ENCODE data around the gene TBC1D19. TPM values are rescaled to one million over a fixed set of nuclear protein-coding genes. Genes with fewer than 3 reads are reported as not detected.

The TBC1D19 gene
- total RNA-seq, 1 experiment from 2014 or later: 19.1 TPM

GRCh38 chr4:26793735-26794134 is 209.9 kb downstream of the TBC1D19 start:
- Mint-ChIP-seq H3K27ac (ENCODE audit: unreplicated experiment) (no peak overlapping the region), H3K4me3 (ENCODE audit: unreplicated experiment) (no peak overlapping the region), H3K9me3 (ENCODE audit: unreplicated experiment) (no peaks in the 10 kb centered on the region), H3K36me3 (ENCODE audit: insufficient read depth, unreplicated experiment) (no peaks in the 10 kb centered on the region), H3K27me3 (ENCODE audit: insufficient read depth, unreplicated experiment) (no peaks in the 10 kb centered on the region), H3K4me1 (ENCODE audit: low read depth, unreplicated experiment) (no peaks in the 10 kb centered on the region)
- intact Hi-C loops (cut with micrococcal nuclease; ENCODE audit: unreplicated experiment): no loop called here
- no peaks in the 10 kb centered on the region for H3K9me3 ChIP-seq
- peak in 1 of 2 experiments; percentile 4 for DNase-seq
- no peaks in the 10 kb centered on the region for H3K36me3 ChIP-seq (ENCODE audit: control insufficient read depth, insufficient read depth, low read length)
- H3K4me3 ChIP-seq (ENCODE audit: low read depth, low read length): no peak overlapping the region
- no peak for TF ChIP-seq CTCF (IDR thresholded peaks at IDR 0.05; ENCODE audit: insufficient read depth in 1 of 2, low read depth in 1 of 2, low read length in 1 of 2, severe bottlenecking in 1 of 2, unreplicated experiment in 1 of 2)
- CTCF ChIA-PET: interaction anchor here (0.6 kb wide), 1 partner anchor 40 kb away, joined by 3 read pairs; no protein-coding TSS in a partner anchor
- POLR2A ChIA-PET: interaction anchor here (0.7 kb wide), 1 partner anchor 10 kb away, joined by 11 read pairs; no protein-coding TSS in a partner anchor
- H3K27me3 ChIP-seq (replicated peaks; ENCODE audit: control insufficient read depth, insufficient read depth, low read length): no peaks in the 10 kb centered on the region
- no peaks in the 10 kb centered on the region for H3K4me1 ChIP-seq
- no TSS peak for BruUV-seq (replicated peaks)

- H3K4me1 Mint-ChIP-seq (ENCODE audit: low read depth, unreplicated experiment): no peaks in the 10 kb centered on the region
- POLR2A ChIA-PET: no interaction called here
Measured at GRCh38 chr4:26796081-26796480, 212.2 kb downstream of the TBC1D19 start.

GRCh38 chr4:26802790-26803189 is 218.9 kb downstream of the TBC1D19 start:
- H3K9me3 Mint-ChIP-seq (ENCODE audit: unreplicated experiment): no peaks in the 10 kb centered on the region
- H3K4me3 Mint-ChIP-seq (ENCODE audit: unreplicated experiment): no peak overlapping the region
- H3K4me1 Mint-ChIP-seq (ENCODE audit: low read depth, unreplicated experiment): no peaks in the 10 kb centered on the region
- Histone ChIP-seq H3K4me1 (no peaks in the 10 kb centered on the region), H3K36me3 (ENCODE audit: control insufficient read depth, insufficient read depth, low read length) (no peaks in the 10 kb centered on the region), H3K9me3 (no peaks in the 10 kb centered on the region), H3K27me3 (replicated peaks; ENCODE audit: control insufficient read depth, insufficient read depth, low read length) (no peaks in the 10 kb centered on the region), H3K4me3 (ENCODE audit: low read depth, low read length) (no peak overlapping the region)
- TF ChIP-seq CTCF (IDR thresholded peaks at IDR 0.05; ENCODE audit: insufficient read depth in 1 of 2, low read depth in 1 of 2, low read length in 1 of 2, severe bottlenecking in 1 of 2, unreplicated experiment in 1 of 2): no peak
- H3K27me3 Mint-ChIP-seq (ENCODE audit: insufficient read depth, unreplicated experiment): no peaks in the 10 kb centered on the region
- ChIA-PET POLR2A (no interaction called here), CTCF (no interaction called here)
- no peaks in the 10 kb centered on the region for H3K36me3 Mint-ChIP-seq (ENCODE audit: insufficient read depth, unreplicated experiment)
- intact Hi-C loops (cut with micrococcal nuclease; ENCODE audit: unreplicated experiment): no loop called here
- BruUV-seq (replicated peaks): no TSS peak
- no peak for DNase-seq
- no peak overlapping the region for H3K27ac Mint-ChIP-seq (ENCODE audit: unreplicated experiment)

More at GRCh38 chr4:26796081-26796480, 212.2 kb downstream of the TBC1D19 start:
- Mint-ChIP-seq H3K4me3 (ENCODE audit: unreplicated experiment) (no peak overlapping the region), H3K36me3 (ENCODE audit: insufficient read depth, unreplicated experiment) (no peaks in the 10 kb centered on the region), H3K9me3 (ENCODE audit: unreplicated experiment) (no peaks in the 10 kb centered on the region), H3K27ac (ENCODE audit: unreplicated experiment) (no peak overlapping the region), H3K27me3 (ENCODE audit: insufficient read depth, unreplicated experiment) (no peaks in the 10 kb centered on the region)
- DNase-seq: no peak
- H3K9me3 ChIP-seq: no peaks in the 10 kb centered on the region
- no TSS peak for BruUV-seq (replicated peaks)
- H3K4me1 ChIP-seq: no peaks in the 10 kb centered on the region
- CTCF ChIA-PET: no interaction called here
- TF ChIP-seq CTCF (IDR thresholded peaks at IDR 0.05; ENCODE audit: insufficient read depth in 1 of 2, low read depth in 1 of 2, low read length in 1 of 2, severe bottlenecking in 1 of 2, unreplicated experiment in 1 of 2): no peak
- no peaks in the 10 kb centered on the region for H3K36me3 ChIP-seq (ENCODE audit: control insufficient read depth, insufficient read depth, low read length)
- no peaks in the 10 kb centered on the region for H3K27me3 ChIP-seq (replicated peaks; ENCODE audit: control insufficient read depth, insufficient read depth, low read length)
- intact Hi-C loops (cut with micrococcal nuclease; ENCODE audit: unreplicated experiment): no loop called here
- H3K4me3 ChIP-seq (ENCODE audit: low read depth, low read length): no peak overlapping the region

All from Caco-2 (cell line).